ENCODE measurements around the gene ARFIP1.

DNA sequence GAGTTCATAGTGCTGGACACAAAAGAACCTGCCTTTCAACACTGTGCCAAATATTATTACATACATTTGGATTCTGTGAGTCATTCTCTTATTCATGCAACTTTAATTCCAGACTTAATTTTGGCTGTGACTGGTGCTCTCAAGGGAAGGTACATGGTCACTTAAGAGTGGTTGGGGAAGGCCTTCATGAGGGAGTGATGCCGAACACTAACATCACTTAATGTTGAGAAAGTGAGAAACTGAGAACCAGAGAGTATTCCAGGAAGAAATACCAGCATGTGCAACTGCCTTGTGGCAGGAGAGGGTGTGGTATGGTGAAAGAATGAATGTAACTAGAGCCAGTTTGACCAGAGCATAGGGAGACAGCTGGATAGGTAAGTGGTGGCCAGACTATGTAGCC is 114.9 kb downstream of the ARFIP1 start:
- TF ChIP-seq CTCF (IDR thresholded peaks at IDR 0.05; ENCODE audit: low read depth, low read length) (no peak), POLR2A (IDR thresholded peaks at IDR 0.05; ENCODE audit: extremely low read depth, insufficient read length) (no peak), MYC (IDR thresholded peaks at IDR 0.05; ENCODE audit: low read depth, low read length) (no peak)
